ENCODE measurements around the gene CTSK.

DNA sequence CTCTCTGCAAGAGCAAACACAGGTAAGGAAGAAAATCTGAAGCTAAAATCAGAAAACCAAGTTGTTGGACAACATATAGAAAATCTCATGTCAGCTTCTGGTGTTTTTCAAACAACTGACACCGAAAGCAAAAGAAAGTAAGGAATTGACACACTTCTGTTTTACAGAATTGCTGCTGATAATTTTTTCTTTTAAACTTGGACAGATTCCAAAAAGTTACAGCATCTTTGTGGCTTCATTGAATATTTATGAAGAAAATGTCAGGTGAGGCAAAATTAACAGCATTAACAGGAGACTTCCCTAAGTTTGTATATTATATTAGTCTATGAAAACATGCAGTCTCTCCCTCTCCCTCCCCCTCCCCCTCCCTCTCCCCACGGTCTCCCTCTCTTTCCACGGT, 27.6 kb downstream of the CTSK start:
- TF ChIP-seq, protein P1, sequence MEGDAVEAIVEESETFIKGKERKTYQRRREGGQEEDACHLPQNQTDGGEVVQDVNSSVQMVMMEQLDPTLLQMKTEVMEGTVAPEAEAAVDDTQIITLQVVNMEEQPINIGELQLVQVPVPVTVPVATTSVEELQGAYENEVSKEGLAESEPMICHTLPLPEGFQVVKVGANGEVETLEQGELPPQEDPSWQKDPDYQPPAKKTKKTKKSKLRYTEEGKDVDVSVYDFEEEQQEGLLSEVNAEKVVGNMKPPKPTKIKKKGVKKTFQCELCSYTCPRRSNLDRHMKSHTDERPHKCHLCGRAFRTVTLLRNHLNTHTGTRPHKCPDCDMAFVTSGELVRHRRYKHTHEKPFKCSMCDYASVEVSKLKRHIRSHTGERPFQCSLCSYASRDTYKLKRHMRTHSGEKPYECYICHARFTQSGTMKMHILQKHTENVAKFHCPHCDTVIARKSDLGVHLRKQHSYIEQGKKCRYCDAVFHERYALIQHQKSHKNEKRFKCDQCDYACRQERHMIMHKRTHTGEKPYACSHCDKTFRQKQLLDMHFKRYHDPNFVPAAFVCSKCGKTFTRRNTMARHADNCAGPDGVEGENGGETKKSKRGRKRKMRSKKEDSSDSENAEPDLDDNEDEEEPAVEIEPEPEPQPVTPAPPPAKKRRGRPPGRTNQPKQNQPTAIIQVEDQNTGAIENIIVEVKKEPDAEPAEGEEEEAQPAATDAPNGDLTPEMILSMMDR (conservative IDR thresholded peaks at IDR 0.05; ENCODE audit: low read length) = no peak
- TF ChIP-seq EZH2phosphoT487 (IDR thresholded peaks at IDR 0.05; ENCODE audit: borderline replicate concordance, low read depth, low read length) = no peak

Measured in OCI-LY7 (cell line).